Skeletal muscle tissue (tissue), 4 donors: ENCODE data around the gene AGO3. TPM values are rescaled to one million over a fixed set of nuclear protein-coding genes. Genes with fewer than 3 reads are reported as not detected.

Source experiments
- H3K27ac ChIP-seq: one replicate; pipeline ENCODE4 v1.7.0; 2013; ENCODE audit warnings: mild to moderate bottlenecking, low read depth, low read length, inconsistent platforms
- H3K27me3 ChIP-seq, 3 donors: one replicate each; pipeline ENCODE4 v1.7.0; 2013; ENCODE audit warnings: low read length in 3 of 3; ENCODE audit not compliant: control insufficient read depth in 3 of 3, insufficient read depth in 3 of 3
- H3K36me3 ChIP-seq, 3 donors: one replicate each; pipeline ENCODE4 v1.7.0; 2013; ENCODE audit warnings: low read length in 3 of 3; ENCODE audit not compliant: control insufficient read depth in 3 of 3, insufficient read depth in 3 of 3
- H3K4me1 ChIP-seq, 3 donors: one replicate each; pipeline ENCODE4 v1.7.0; 2013; ENCODE audit warnings: low read length in 3 of 3, mild to moderate bottlenecking in 3 of 3; ENCODE audit not compliant: control insufficient read depth in 3 of 3, insufficient read depth in 3 of 3
- H3K4me3 ChIP-seq, 3 donors: one replicate each; pipeline ENCODE4 v1.7.0; 2013; ENCODE audit warnings: low read length in 3 of 3
- H3K9ac ChIP-seq, 3 donors: one replicate each; pipeline ENCODE4 v1.7.0; 2013; ENCODE audit warnings: low read length in 3 of 3, mild to moderate bottlenecking in 3 of 3, moderate library complexity in 2 of 3, low read depth in 1 of 3
- H3K9me3 ChIP-seq, 3 donors: one replicate each; pipeline ENCODE4 v1.7.0; 2013; ENCODE audit warnings: low read length in 3 of 3; ENCODE audit not compliant: control insufficient read depth in 3 of 3
- total RNA-seq: library from RNA; depleted of rRNA; stranded (reverse); fragments of >200 nt; gene quantifications from one replicate; pipeline ENCODE4 v1.2.3, GENCODE V29; 2014
- donor health status: Osteomylitis.

Gene AGO3
- total RNA-seq, 1 donor from 2014 or later = 13.0 TPM

DNA sequence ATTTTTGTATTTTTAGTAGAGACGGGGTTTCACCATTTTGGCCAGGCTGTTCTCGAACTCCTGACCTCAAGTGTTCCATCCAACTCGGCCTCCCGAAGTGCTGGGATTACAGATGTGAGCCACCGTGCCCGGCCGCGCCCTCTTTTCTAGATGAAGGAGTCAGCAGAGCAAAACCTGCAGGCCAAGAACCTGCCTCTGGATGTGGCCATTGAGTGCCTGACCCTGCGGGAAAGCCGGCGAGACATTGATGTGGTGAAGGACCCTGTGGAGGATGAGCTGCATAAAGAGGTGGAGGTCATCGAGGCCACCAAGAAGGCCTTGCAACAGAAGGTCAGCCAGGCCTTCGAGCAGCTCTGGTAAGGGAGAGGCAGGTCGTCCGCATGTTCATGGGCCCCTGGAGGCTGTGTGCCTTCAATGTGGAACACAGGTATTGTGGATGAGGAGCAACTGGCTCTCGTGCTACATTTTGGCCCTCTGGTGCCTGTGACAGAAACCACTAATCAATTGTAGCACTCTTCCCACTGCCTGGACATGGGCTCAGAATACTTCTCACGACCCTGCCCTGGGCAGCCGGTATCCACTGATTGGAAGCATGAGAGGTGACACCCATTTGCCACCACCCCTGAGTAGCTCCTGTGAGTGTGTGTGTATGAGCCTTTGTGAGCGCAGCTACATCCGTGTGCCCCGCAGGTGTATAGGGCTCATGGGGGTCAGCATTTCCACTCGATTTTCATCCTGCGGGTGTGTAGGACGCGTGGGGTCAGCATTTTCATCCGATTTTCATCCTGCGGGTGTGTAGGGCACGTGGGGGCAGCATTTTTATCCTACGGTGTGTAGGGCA lies 155.0 kb downstream of the AGO3 start:
- no peak overlapping the region for H3K9ac ChIP-seq
- H3K4me3 ChIP-seq = no peak overlapping the region
- H3K4me1 ChIP-seq = peaks cover 21 to 39% (median 24%) of the 10 kb centered on the region in 3 donors
- H3K27me3 ChIP-seq = peaks cover 6 to 47% (median 39%) of the 10 kb centered on the region in 3 donors
- H3K36me3 ChIP-seq = peaks cover 0 to under 1% (median 0%) of the 10 kb centered on the region in 3 donors
- H3K27ac ChIP-seq = no peak overlapping the region
- H3K9me3 ChIP-seq = no peaks in the 10 kb centered on the region

- H3K9ac ChIP-seq = no peak overlapping the region
- no peaks in the 10 kb centered on the region for H3K9me3 ChIP-seq
- H3K27ac ChIP-seq = no peak overlapping the region
- peaks cover 6 to 45% (median 39%) of the 10 kb centered on the region in 3 donors for H3K27me3 ChIP-seq
- no peak overlapping the region for H3K4me3 ChIP-seq
- H3K36me3 ChIP-seq = peaks cover 6 to 8% (median 7%) of the 10 kb centered on the region in 3 donors
- H3K4me1 ChIP-seq = peaks cover 21 to 43% (median 25%) of the 10 kb centered on the region in 3 donors
Observed at GRCh38 chr1:36086529-36087232, 155.8 kb downstream of the AGO3 start.

DNA sequence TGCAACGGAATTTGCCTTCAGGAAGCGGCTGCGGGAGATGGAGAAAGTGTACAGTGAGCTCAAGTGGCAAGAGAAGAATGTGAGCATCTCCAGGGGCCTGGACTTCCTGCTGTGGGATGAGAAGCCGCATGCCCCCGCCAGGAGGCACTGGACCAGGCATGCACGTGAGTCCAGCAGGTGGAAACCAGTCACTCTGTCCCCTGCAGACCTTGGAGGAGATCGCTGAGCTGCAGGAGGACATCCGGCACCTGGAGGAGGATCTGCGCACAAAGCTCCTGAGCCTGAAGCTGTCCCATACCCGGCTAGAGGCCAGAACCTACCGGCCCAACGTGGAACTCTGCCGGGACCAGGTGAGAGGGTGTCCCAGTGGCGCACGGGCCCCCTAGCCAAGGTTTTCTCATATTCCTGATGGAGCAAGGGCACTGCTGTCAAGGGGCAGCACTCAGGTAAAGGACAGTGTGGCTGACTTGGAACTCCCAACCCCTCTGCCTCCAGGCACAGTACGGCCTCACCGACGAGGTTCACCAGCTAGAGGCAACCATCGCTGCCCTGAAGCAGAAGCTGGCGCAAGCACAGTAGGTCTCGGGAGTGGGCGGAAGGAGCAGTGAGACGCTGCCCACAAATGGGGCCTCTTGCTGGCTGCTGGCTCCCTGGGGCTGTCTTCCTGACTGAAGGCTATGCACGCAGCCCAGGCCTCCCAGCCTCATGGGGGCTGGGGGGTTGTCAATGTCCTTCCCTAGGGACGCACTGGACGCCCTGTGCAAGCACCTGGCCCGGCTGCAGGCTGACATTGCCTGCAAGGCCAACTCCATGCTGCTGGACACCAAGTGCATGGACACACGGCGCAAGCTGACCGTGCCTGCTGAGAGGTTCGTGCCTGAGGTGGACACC lies 156.6 kb downstream of the AGO3 start:
- Histone ChIP-seq H3K27me3 (peaks cover 6 to 41% (median 34%) of the 10 kb centered on the region in 3 donors), H3K4me3 (peak overlapping the region in 1 of 3 donors; percentile 88), H3K27ac (no peak overlapping the region), H3K9ac (peak overlapping the region in 1 of 3 donors; percentile 91), H3K4me1 (peaks cover 21 to 43% (median 25%) of the 10 kb centered on the region in 3 donors), H3K9me3 (no peaks in the 10 kb centered on the region), H3K36me3 (peaks cover 14 to 16% (median 15%) of the 10 kb centered on the region in 3 donors)

DNA sequence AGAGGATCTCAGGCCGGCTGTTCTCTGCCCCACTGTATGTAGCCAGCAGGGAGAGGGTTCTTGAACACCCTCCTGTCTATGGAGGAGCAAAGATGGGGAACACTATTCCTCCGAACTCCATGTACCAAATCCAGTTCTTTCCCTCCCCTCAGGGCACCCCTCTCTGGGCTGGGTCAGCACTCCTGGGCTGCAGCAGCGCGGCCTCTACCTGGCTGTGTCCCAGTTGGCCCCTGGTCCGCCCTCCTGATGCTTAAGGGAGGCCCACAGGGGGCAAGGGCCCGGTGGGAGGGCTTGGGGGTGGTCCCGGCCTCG lies 157.3 kb downstream of the AGO3 start:
- Histone ChIP-seq H3K9me3 (no peaks in the 10 kb centered on the region), H3K4me1 (peaks cover 27 to 49% (median 28%) of the 10 kb centered on the region in 3 donors), H3K9ac (peak overlapping the region; percentile 74 to 91 (median 83)), H3K4me3 (peak overlapping the region; percentile 88 to 94 (median 94)), H3K27ac (peak overlapping the region; percentile 77), H3K36me3 (peaks cover 21 to 24% (median 23%) of the 10 kb centered on the region in 3 donors), H3K27me3 (peaks cover 6 to 40% (median 34%) of the 10 kb centered on the region in 3 donors)

GRCh38 chr1:36088577-36089392 lies 157.9 kb downstream of the AGO3 start, which contains the start of gene ADPRS:
ADPRS (plus strand) TSS chr1:36088892; CDS start chr1:36088905, 13 bp downstream.
- Histone ChIP-seq H3K9me3 (no peaks in the 10 kb centered on the region), H3K9ac (peak within 1 kb of the TSS; percentile 83 to 91 (median 83)), H3K4me3 (peak within 1 kb of the TSS; percentile 88 to 94 (median 94)), H3K36me3 (peaks cover 27 to 29% (median 28%) of the 10 kb centered on the region in 3 donors), H3K4me1 (peaks cover 28 to 53% (median 32%) of the 10 kb centered on the region in 3 donors), H3K27me3 (peaks cover 6 to 36% (median 29%) of the 10 kb centered on the region in 3 donors), H3K27ac (peak within 1 kb of the TSS; percentile 77)

GRCh38 chr1:36089393-36090121 lies 158.7 kb downstream of the AGO3 start:
- Histone ChIP-seq H3K27ac (peak overlapping the region; percentile 77), H3K9ac (peak overlapping the region; percentile 83 to 91 (median 83)), H3K4me1 (peaks cover 27 to 53% (median 34%) of the 10 kb centered on the region in 3 donors)

DNA sequence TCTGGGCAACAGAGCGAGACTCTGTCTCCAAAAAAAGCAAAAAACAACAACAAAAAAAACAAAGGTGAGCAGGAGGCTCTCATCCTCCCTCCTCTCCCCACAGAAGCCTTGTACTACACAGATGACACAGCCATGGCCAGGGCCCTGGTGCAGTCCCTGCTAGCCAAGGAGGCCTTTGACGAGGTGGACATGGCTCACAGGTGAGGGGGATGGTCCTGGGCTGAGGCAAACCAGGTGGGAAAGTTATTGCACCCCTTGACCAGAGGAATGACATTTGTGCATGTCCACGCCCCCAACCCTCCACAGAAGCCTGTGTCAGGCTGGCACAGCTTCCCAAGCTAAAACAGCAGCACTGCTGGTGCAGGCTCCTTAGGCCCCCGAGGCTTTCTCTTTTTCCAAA lies 160.2 kb downstream of the AGO3 start:
- Histone ChIP-seq H3K27ac (no peak overlapping the region), H3K4me3 (no peak overlapping the region), H3K9me3 (no peaks in the 10 kb centered on the region), H3K9ac (no peak overlapping the region), H3K27me3 (peaks cover 6 to 19% (median 14%) of the 10 kb centered on the region in 3 donors), H3K4me1 (peaks cover 23 to 48% (median 39%) of the 10 kb centered on the region in 3 donors), H3K36me3 (peaks cover 45 to 49% (median 46%) of the 10 kb centered on the region in 3 donors)

More at GRCh38 chr1:36089393-36090121, 158.7 kb downstream of the AGO3 start:
- no peaks in the 10 kb centered on the region for H3K9me3 ChIP-seq
- H3K36me3 ChIP-seq = peaks cover 34 to 36% (median 35%) of the 10 kb centered on the region in 3 donors
- peaks cover 6 to 31% (median 27%) of the 10 kb centered on the region in 3 donors for H3K27me3 ChIP-seq
- peak overlapping the region; percentile 88 to 94 (median 94) for H3K4me3 ChIP-seq

DNA sequence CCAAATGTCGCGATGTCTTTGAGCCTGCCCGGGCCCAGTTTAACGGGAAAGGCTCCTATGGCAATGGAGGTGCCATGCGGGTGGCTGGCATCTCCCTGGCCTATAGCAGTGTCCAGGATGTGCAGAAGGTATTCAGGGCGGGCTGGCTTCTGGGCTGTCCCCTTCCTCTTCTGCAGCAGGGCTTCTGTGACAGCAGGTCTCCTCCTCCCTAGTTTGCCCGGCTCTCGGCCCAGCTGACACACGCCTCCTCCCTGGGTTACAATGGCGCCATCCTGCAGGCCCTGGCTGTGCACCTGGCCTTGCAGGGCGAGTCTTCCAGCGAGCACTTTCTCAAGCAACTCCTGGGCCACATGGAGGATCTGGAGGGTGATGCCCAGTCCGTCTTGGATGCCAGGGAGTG lies 160.8 kb downstream of the AGO3 start:
- H3K4me1 ChIP-seq = peaks cover 23 to 48% (median 39%) of the 10 kb centered on the region in 3 donors
- H3K27ac ChIP-seq = no peak overlapping the region
- H3K9me3 ChIP-seq = no peaks in the 10 kb centered on the region
- no peak overlapping the region for H3K4me3 ChIP-seq
- H3K27me3 ChIP-seq = peaks cover 2 to 14% (median 9%) of the 10 kb centered on the region in 3 donors
- no peak overlapping the region for H3K9ac ChIP-seq
- peaks cover 48 to 52% (median 49%) of the 10 kb centered on the region in 3 donors for H3K36me3 ChIP-seq
